Upper lobe of left lung (tissue), 6 donors: Measurements from ENCODE around the gene ARL14. TPM values are rescaled to one million over a fixed set of nuclear protein-coding genes. Genes with fewer than 3 reads are reported as not detected.

Experiments
- ATAC-seq, 2 donors: fragments of 200-7000 bp; cut with Tn5 transposase; one replicate each; pipeline ENCODE4 v1.9.1; 2022; ENCODE audit warnings: mild to moderate bottlenecking in 2 of 2, moderate library complexity in 2 of 2; ENCODE audit not compliant: low FRiP score in 2 of 2
- DNase-seq, 2 donors: peaks; one replicate each; pipeline ENCODE4 v3.0.0-alpha.2; 2019 to 2020
- H3K27ac ChIP-seq, 4 donors: fragments of 200-600 bp; sonication (generic); one replicate each; pipeline ENCODE4 v1.5.1; 2016 to 2019
- H3K27me3 ChIP-seq, 4 donors: fragments of 200-600 bp; sonication (generic); one replicate each; pipeline ENCODE4 v1.5.1; 2017 to 2019
- H3K36me3 ChIP-seq, 4 donors: fragments of 200-600 bp; sonication (generic); one replicate each; pipeline ENCODE4 v1.5.1; 2016 to 2019
- H3K4me1 ChIP-seq, 4 donors: fragments of 200-600 bp; sonication (generic); one replicate each; pipeline ENCODE4 v1.5.1; 2018 to 2019
- H3K4me3 ChIP-seq, 4 donors: fragments of 200-600 bp; sonication (generic); one replicate each; pipeline ENCODE4 v1.5.1; 2017 to 2019; ENCODE audit warnings: mild to moderate bottlenecking in 2 of 4, moderate library complexity in 1 of 4
- H3K9me3 ChIP-seq, 4 donors: fragments of 200-600 bp; sonication (generic); one replicate each; pipeline ENCODE4 v1.5.1; 2018 to 2019
- EP300 ChIP-seq, 4 donors: sonication (generic); formaldehyde crosslinking; IDR thresholded peaks; one replicate each; pipeline ENCODE4 v1.5.1; 2017; ENCODE audit warnings: antibody characterized with exemption in 4 of 4, control low read depth in 2 of 4
- POLR2A ChIP-seq, 4 donors: fragments of 450-650 bp; IDR thresholded peaks; one replicate each; pipeline ENCODE4 v1.5.1; 2016 to 2017; ENCODE audit warnings: antibody characterized with exemption in 4 of 4, mild to moderate bottlenecking in 2 of 4
- POLR2AphosphoS5 ChIP-seq, 2 donors: sonication (generic); formaldehyde crosslinking; IDR thresholded peaks; one replicate each; pipeline ENCODE4 v1.5.1; 2017; ENCODE audit warnings: antibody characterized with exemption in 2 of 2
- WGBS, 2 donors: methylation state at CpG; one replicate each; pipeline ENCODE4 v1.1.5; 2017 to 2018; 5-methylcytosine and 5-hydroxymethylcytosine counted together
- total RNA-seq, 6 donors: library from RNA; depleted of rRNA in 4 of 6; stranded (reverse); fragments of >200 nt in 4 of 6; gene quantifications; one replicate each; pipeline versions ENCODE4 v1.1.0 to v1.2.1, GENCODE V29; 2016 to 2021
- TF ChIP-seq, protein P1 (sequence below), 6 experiments: fragments of 450-650 bp in 4 of 6; fragments of 200-600 bp in 2 of 6; sonication (generic) in 2 of 6; IDR thresholded peaks; one replicate each; pipeline ENCODE4 v1.5.1; 2016 to 2019; ENCODE audit warnings: antibody characterized with exemption in 6 of 6
- donor health status: DM: no; HTN: no; CAD: no; lungs with moderate emphysema.
- donor health status: DM: no; HTN: yes; CAD: no; lungs with severe emphysema.

The ARL14 gene
- total RNA-seq, 6 donors from 2014 or later: not detected

DNA sequence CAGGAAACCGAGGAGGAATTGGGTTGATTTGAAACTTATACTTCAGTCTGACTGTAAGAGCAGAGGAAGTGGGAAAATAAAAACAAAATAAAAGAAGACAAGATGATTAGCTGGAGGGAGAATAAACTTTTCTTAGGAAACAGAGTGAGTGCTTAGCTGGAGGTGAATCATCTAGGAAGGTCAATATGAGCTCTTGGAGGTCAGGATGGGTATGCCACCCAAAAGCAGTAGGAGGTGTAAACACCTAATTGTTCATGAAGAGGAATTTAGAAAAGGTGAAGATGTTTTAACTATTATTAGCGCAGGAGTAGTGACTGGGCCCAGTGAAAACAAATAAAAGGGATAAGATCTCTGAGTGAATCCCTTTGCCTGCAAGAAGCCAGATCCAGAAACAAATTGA lies 39.9 kb upstream of the ARL14 start:
- ATAC-seq: no peak
- Histone ChIP-seq H3K4me1 (no peaks in the 10 kb centered on the region), H3K27me3 (no peaks in the 10 kb centered on the region), H3K36me3 (no peaks in the 10 kb centered on the region), H3K27ac (no peak overlapping the region), H3K4me3 (no peak overlapping the region), H3K9me3 (no peaks in the 10 kb centered on the region)
- DNase-seq: no peak
- no peak for TF ChIP-seq POLR2AphosphoS5 (IDR thresholded peaks at IDR 0.05)
- TF ChIP-seq POLR2A (IDR thresholded peaks at IDR 0.05): no peak
- TF ChIP-seq EP300 (IDR thresholded peaks at IDR 0.05): no peak
- TF ChIP-seq, protein P1, sequence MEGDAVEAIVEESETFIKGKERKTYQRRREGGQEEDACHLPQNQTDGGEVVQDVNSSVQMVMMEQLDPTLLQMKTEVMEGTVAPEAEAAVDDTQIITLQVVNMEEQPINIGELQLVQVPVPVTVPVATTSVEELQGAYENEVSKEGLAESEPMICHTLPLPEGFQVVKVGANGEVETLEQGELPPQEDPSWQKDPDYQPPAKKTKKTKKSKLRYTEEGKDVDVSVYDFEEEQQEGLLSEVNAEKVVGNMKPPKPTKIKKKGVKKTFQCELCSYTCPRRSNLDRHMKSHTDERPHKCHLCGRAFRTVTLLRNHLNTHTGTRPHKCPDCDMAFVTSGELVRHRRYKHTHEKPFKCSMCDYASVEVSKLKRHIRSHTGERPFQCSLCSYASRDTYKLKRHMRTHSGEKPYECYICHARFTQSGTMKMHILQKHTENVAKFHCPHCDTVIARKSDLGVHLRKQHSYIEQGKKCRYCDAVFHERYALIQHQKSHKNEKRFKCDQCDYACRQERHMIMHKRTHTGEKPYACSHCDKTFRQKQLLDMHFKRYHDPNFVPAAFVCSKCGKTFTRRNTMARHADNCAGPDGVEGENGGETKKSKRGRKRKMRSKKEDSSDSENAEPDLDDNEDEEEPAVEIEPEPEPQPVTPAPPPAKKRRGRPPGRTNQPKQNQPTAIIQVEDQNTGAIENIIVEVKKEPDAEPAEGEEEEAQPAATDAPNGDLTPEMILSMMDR (IDR thresholded peaks at IDR 0.05): no peak
- WGBS, 2 donors: 76 to 88% methylated on average over 2 of the region's 2 CpGs

DNA sequence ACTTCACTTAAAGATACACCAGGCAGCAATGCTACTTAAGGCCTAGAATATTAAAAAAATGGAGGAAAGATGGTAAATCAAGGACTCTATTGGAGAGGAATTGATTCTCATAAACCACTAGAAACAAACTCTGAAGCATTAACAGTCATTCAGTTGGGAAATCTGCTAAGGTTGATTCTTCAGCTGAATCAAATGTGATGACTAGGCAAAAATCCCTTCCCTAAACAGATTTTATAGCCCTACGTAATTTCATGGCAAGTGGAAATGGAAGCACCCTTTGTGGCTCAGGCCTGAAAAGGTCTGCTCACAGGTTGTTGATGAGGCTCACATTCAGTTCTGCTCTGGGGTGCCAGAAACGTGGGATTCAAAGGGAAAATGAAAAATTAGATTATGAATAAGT lies 38.8 kb upstream of the ARL14 start:
- Histone ChIP-seq H3K4me1 (no peaks in the 10 kb centered on the region), H3K27ac (no peak overlapping the region), H3K36me3 (no peaks in the 10 kb centered on the region), H3K4me3 (no peak overlapping the region), H3K27me3 (no peaks in the 10 kb centered on the region), H3K9me3 (no peaks in the 10 kb centered on the region)
- DNase-seq (no peak), ATAC-seq (no peak)
- 59 to 60% methylated on average over 2 of the region's 2 CpGs for WGBS, 2 donors
- TF ChIP-seq POLR2A (IDR thresholded peaks at IDR 0.05) (no peak), POLR2AphosphoS5 (IDR thresholded peaks at IDR 0.05) (no peak), EP300 (IDR thresholded peaks at IDR 0.05) (no peak)
- TF ChIP-seq, protein P1 (IDR thresholded peaks at IDR 0.05): no peak

- no peak for ATAC-seq
- Histone ChIP-seq H3K27ac (no peak overlapping the region), H3K4me1 (no peaks in the 10 kb centered on the region), H3K36me3 (no peaks in the 10 kb centered on the region), H3K27me3 (no peaks in the 10 kb centered on the region), H3K9me3 (no peaks in the 10 kb centered on the region), H3K4me3 (no peak overlapping the region)
- WGBS, 2 donors: 57% methylated on average over 2 of the region's 2 CpGs
- no peak for DNase-seq
- TF ChIP-seq EP300 (IDR thresholded peaks at IDR 0.05): no peak
- TF ChIP-seq POLR2A (IDR thresholded peaks at IDR 0.05): no peak
- TF ChIP-seq, protein P1 (IDR thresholded peaks at IDR 0.05): no peak
Measured at GRCh38 chr3:160641665-160642309, 35.2 kb upstream of the ARL14 start.

- ATAC-seq: no peak
- TF ChIP-seq EP300 (IDR thresholded peaks at IDR 0.05) (no peak), POLR2A (IDR thresholded peaks at IDR 0.05) (no peak), POLR2AphosphoS5 (IDR thresholded peaks at IDR 0.05) (no peak)
- TF ChIP-seq, protein P1 (IDR thresholded peaks at IDR 0.05): no peak
- H3K9me3 ChIP-seq: no peaks in the 10 kb centered on the region
- WGBS, 2 donors: 88 to 89% methylated on average over 3 of the region's 3 CpGs
- no peak overlapping the region for H3K27ac ChIP-seq
- no peaks in the 10 kb centered on the region for H3K4me1 ChIP-seq
- no peaks in the 10 kb centered on the region for H3K27me3 ChIP-seq
- DNase-seq: no peak
- no peaks in the 10 kb centered on the region for H3K36me3 ChIP-seq
- no peak overlapping the region for H3K4me3 ChIP-seq
Measured at GRCh38 chr3:160643994-160644393, 33.0 kb upstream of the ARL14 start.

DNA sequence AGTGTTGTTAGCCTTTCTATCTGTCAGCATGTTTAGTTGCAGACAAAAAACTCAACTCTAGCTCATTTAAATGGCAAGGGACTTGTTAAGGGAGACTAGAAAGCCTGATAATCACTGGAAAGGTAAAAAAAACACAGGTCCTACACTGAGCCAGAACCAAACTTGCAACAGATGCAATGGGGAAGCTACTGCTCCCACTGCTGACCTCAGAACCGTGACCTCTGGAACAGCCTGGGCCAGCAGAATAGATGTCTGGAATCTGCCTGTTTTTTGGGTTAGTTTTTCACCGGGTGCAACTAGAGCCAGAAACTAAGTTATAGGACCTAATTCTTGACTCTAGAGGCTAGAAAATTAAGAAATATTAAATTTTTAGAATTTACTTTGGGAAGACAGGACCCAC lies 32.5 kb upstream of the ARL14 start:
- no peak for ATAC-seq
- WGBS, 2 donors: 85 to 91% methylated on average over 2 of the region's 2 CpGs
- Histone ChIP-seq H3K27ac (no peak overlapping the region), H3K4me1 (no peaks in the 10 kb centered on the region), H3K4me3 (no peak overlapping the region), H3K9me3 (no peaks in the 10 kb centered on the region), H3K36me3 (no peaks in the 10 kb centered on the region), H3K27me3 (no peaks in the 10 kb centered on the region)
- TF ChIP-seq, protein P1 (IDR thresholded peaks at IDR 0.05): no peak
- no peak for TF ChIP-seq POLR2AphosphoS5 (IDR thresholded peaks at IDR 0.05)
- TF ChIP-seq EP300 (IDR thresholded peaks at IDR 0.05): no peak
- TF ChIP-seq POLR2A (IDR thresholded peaks at IDR 0.05): no peak
- no peak for DNase-seq
